ENCODE data around the gene CDON. TPM values are rescaled to one million over a fixed set of nuclear protein-coding genes. Genes with fewer than 3 reads are reported as not detected.

Gene CDON
- total and polyA plus RNA-seq, 2 of the 13 experiments (the other 11 are each of a cell fraction or from before 2014, with no cell fraction given) = 9.6 to 12.8 TPM

DNA sequence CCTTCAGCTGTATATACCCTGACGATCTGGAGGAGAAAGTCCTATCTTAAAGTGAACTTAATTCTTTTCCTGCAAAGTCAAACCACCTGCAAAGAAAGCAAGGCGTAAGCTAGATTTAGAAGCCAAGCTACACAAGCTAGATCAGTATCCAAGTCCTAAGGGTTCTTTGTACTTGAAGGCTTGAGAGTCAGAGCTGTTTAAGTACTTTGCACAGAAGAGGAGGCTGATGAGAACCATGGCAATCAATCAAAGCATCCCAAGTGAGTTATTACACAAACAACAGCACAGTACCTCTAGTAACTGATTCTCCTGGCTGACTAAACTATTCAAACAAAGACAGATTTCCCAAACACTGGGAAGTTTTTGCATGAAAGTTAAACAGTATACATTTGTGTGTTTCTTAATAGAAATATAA is 1.9 kb downstream of the CDON start (continued):
- peak; percentile 34; the same call in 1 of the 2 replicates for TF ChIP-seq SAP130 (CRISPR knock-in tag; IDR thresholded peaks at IDR 0.05; ENCODE audit: low read depth)
- TF ChIP-seq, protein P1, sequence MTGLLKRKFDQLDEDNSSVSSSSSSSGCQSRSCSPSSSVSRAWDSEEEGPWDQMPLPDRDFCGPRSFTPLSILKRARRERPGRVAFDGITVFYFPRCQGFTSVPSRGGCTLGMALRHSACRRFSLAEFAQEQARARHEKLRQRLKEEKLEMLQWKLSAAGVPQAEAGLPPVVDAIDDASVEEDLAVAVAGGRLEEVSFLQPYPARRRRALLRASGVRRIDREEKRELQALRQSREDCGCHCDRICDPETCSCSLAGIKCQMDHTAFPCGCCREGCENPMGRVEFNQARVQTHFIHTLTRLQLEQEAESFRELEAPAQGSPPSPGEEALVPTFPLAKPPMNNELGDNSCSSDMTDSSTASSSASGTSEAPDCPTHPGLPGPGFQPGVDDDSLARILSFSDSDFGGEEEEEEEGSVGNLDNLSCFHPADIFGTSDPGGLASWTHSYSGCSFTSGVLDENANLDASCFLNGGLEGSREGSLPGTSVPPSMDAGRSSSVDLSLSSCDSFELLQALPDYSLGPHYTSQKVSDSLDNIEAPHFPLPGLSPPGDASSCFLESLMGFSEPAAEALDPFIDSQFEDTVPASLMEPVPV (CRISPR knock-in tag; IDR thresholded peaks at IDR 0.05) = no peak
- TF ChIP-seq, protein P2, sequence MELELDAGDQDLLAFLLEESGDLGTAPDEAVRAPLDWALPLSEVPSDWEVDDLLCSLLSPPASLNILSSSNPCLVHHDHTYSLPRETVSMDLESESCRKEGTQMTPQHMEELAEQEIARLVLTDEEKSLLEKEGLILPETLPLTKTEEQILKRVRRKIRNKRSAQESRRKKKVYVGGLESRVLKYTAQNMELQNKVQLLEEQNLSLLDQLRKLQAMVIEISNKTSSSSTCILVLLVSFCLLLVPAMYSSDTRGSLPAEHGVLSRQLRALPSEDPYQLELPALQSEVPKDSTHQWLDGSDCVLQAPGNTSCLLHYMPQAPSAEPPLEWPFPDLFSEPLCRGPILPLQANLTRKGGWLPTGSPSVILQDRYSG (CRISPR knock-in tag; IDR thresholded peaks at IDR 0.05) = no peak

DNA sequence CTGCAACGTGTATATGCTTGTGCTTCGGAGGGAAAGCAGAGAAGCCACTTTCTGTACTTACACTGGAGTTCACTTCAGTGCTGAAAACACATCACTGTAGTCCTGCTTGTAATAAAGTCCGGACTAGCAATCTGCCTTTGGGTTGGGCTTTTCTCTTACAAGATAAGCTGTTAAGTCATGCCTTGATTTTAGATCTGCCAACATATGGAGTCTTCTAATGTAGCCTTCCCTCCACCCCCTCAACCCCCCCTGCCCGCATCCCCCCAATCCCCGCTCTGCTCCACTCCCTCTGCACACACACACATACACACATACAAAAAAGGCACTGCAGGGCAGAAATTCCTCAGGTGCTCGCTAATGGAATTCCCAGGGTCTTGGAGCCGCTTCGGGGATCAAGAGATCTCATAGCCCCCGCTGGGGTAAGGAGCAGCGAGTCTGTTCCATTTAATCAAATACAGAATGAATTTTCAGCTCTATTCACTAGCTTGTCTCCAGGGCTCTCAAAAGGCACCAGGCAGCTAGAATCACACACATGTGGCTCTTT is 3.4 kb downstream of the CDON start:
- TF ChIP-seq NFYC (CRISPR knock-in tag; IDR thresholded peaks at IDR 0.05) (no peak), NFE2L2 (IDR thresholded peaks at IDR 0.05; ENCODE audit: low read length) (no peak), SAP130 (CRISPR knock-in tag; IDR thresholded peaks at IDR 0.05; ENCODE audit: low read depth) (no peak), ETV5 (CRISPR knock-in tag; IDR thresholded peaks at IDR 0.05; ENCODE audit: borderline replicate concordance) (no peak)
- H3K4me1 ChIP-seq (ENCODE audit: insufficient read depth, low read length) = peaks cover 52% of the 10 kb centered on the region
- ChIA-PET POLR2A (no interaction called here), CTCF (ENCODE audit: low intra/inter-chr PET ratio, low total read pairs) (no interaction called here)
- no peak overlapping the region for H3K9ac ChIP-seq (ENCODE audit: insufficient read depth, low read depth, low read length)
- FAIRE-seq (no peak), DNase-seq (ENCODE audit: low spot score) (no peak), ATAC-seq (no peak)
- H3K27me3 ChIP-seq (ENCODE audit: control insufficient read depth in 1 of 2, insufficient read depth in 2 of 2, low read length in 2 of 2) = no peaks in the 10 kb centered on the region
- no peak overlapping the region for H3K4me3 ChIP-seq (replicated peaks in 1 of 3; ENCODE audit: insufficient read depth in 1 of 3, low read depth in 2 of 3, low read length in 3 of 3)
- H3K27ac ChIP-seq (ENCODE audit: extremely low read length, insufficient read depth, low read length) = no peak overlapping the region
- intact Hi-C loops (cut with micrococcal nuclease; ENCODE audit: unreplicated experiment) (no loop called here), in situ Hi-C loops (cut with HindIII; ENCODE audit: extremely low pct_ligation_motif_present, low pct_unique_long_range_greater_than_20kb) (no loop called here)
- H3K4me2 ChIP-seq (ENCODE audit: low read depth, low read length) = no peak overlapping the region
- H4K20me1 ChIP-seq (ENCODE audit: insufficient read depth, low read length) = no peaks in the 10 kb centered on the region
- no TSS peak for BruUV-seq (replicated peaks)
- H3K9me3 ChIP-seq (ENCODE audit: low read length) = no peaks in the 10 kb centered on the region
- H3K36me3 ChIP-seq (replicated peaks in 1 of 2; ENCODE audit: control insufficient read depth in 1 of 2, insufficient read depth in 2 of 2, low read length in 2 of 2) = peaks cover 0 to 4% of the 10 kb centered on the region in 2 experiments; a peak in 2 of 5 replicates
- no peak overlapping the region for H2AFZ ChIP-seq (ENCODE audit: low read length)
- peaks cover 20% of the 10 kb centered on the region for H3K79me2 ChIP-seq (ENCODE audit: insufficient read depth, low read length)
- 93% methylated on average over 10 of the region's 10 CpGs for WGBS (ENCODE audit: low lambda C conversion rate)

Measured in HepG2 (cell line).